HG02852 (cell line): Measurements from ENCODE around the gene GAL3ST1.
A peak's percentile ranks its signal among the peaks of the same experiment; 100 is the strongest.
"Not testable (repeated sequence)": the region's sequence is repeated elsewhere in the genome, so short reads cannot be mapped to it uniquely, and the experiment has no call there.

Source experiments
- ATAC-seq: cut with Tn5 transposase; IDR thresholded peaks from one replicate; pipeline ENCODE4 v1.9.1; 2021; ENCODE audit warnings: mild to moderate bottlenecking, moderate library complexity; ENCODE audit not compliant: unreplicated experiment

The GAL3ST1 gene

GRCh38 chr22:30574095-30574981 is at the start of gene GAL3ST1:
GAL3ST1 (minus strand) TSS chr22:30574665; CDS start chr22:30557392, 17,273 bp downstream.
- no peak for ATAC-seq

GRCh38 chr22:30619909-30620308 is 45.4 kb upstream of the GAL3ST1 start:
- ATAC-seq = not testable (repeated sequence)

GRCh38 chr22:30617819-30618218 is 43.4 kb upstream of the GAL3ST1 start:
- no peak for ATAC-seq

- ATAC-seq = no peak
These were observed 41.1 kb upstream of the GAL3ST1 start for GRCh38 chr22:30615543-30615954.

- ATAC-seq = no peak
These were observed 40.4 kb upstream of the GAL3ST1 start for GRCh38 chr22:30614879-30615278.

GRCh38 chr22:30614268-30614667 is 39.8 kb upstream of the GAL3ST1 start:
- no peak for ATAC-seq

- no peak for ATAC-seq
These were observed 38.3 kb upstream of the GAL3ST1 start for GRCh38 chr22:30612789-30613188.

GRCh38 chr22:30611197-30611596 is 36.7 kb upstream of the GAL3ST1 start:
- ATAC-seq = no peak

- no peak for ATAC-seq
These were observed 35.8 kb upstream of the GAL3ST1 start for GRCh38 chr22:30610299-30610698.

GRCh38 chr22:30609260-30610185 is 35.1 kb upstream of the GAL3ST1 start:
- ATAC-seq = peak; percentile 39

GRCh38 chr22:30607939-30608338 is 33.5 kb upstream of the GAL3ST1 start:
- ATAC-seq = no peak

GRCh38 chr22:30607300-30607930 is 33.0 kb upstream of the GAL3ST1 start:
- ATAC-seq = no peak

- no peak for ATAC-seq
These were observed 32.2 kb upstream of the GAL3ST1 start, which contains the start of gene TCN2 for GRCh38 chr22:30606455-30607299. TCN2 (plus strand) TSS chr22:30607174; CDS start chr22:30607332, 158 bp downstream.

- no peak for ATAC-seq
These were observed 31.1 kb upstream of the GAL3ST1 start for GRCh38 chr22:30605449-30606110.

- no peak for ATAC-seq
These were observed 30.3 kb upstream of the GAL3ST1 start for GRCh38 chr22:30604723-30605122.

- ATAC-seq = no peak
These were observed 29.3 kb upstream of the GAL3ST1 start for GRCh38 chr22:30603801-30604200.

GRCh38 chr22:30602049-30602448 is 27.6 kb upstream of the GAL3ST1 start:
- no peak for ATAC-seq

- no peak for ATAC-seq
These were observed 27.0 kb upstream of the GAL3ST1 start for GRCh38 chr22:30601464-30601863.

GRCh38 chr22:30600921-30601320 is 26.5 kb upstream of the GAL3ST1 start:
- ATAC-seq = no peak

- ATAC-seq = no peak
These were observed 24.5 kb upstream of the GAL3ST1 start for GRCh38 chr22:30598986-30599385.
